Fibroblast of upper back skin (primary cell): ENCODE results near the gene SMARCC1.

Experiments used
- DNase-seq: peaks from one replicate; pipeline ENCODE4 v3.0.0-alpha.2; 2013

The SMARCC1 gene

GRCh38 chr3:47692158-47692557 lies 89.5 kb downstream of the SMARCC1 start:
- DNase-seq: no peak

DNA sequence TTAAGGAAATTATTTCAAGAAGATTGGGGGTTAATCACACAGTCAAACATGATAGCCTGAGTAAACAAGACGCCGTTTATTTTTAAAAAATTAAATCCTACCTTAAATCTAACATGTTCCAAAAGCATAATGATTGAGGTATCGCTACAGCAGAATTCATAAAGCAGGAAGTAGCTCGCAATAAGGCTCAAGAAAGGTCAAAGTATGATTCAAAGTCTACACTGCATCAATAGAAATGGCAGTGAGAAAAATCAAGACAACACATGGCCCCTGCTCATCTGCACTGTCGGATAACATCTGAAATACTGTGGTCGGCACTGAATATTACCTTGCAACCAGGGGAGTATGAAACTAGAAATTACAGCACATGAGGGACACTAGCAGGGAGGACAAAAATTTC lies 93.2 kb downstream of the SMARCC1 start:
- no peak for DNase-seq

DNA sequence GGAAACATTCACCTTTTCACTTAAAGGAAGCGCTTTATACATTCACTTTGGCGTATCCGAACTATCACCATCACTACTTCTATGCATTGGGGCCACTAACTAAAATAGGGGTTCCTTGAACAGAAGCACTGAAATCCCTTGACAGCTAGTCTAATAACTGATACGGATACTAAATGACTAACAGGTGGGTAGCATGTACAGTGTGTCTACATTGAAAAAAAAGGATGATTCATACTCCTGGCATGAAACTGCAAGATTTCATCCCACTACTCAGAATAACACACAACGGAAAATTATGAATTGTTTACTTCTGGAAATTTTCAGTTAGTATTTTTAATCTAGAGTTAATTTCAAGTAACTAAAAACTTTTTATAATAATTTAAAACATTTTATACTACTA lies 96.7 kb downstream of the SMARCC1 start:
- peak; percentile 26 for DNase-seq

DNA sequence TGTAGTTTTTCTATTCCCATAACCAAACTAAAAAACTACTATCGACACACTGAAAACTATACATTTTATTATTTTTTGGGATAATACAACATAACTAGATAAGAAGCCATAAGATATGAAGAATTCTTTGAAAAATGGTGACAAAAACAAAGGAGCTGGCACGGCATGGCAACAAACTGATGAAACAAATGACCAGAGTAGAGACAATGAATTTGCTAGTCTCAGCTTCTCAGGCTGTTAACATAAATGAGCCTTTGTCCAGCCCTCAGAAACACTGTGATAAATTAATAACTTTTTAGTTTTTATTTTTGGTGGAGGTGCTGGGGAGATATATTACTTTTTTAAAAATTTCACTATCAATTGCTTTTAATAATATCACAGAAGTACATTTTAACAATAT lies 100.7 kb downstream of the SMARCC1 start:
- no peak for DNase-seq

DNA sequence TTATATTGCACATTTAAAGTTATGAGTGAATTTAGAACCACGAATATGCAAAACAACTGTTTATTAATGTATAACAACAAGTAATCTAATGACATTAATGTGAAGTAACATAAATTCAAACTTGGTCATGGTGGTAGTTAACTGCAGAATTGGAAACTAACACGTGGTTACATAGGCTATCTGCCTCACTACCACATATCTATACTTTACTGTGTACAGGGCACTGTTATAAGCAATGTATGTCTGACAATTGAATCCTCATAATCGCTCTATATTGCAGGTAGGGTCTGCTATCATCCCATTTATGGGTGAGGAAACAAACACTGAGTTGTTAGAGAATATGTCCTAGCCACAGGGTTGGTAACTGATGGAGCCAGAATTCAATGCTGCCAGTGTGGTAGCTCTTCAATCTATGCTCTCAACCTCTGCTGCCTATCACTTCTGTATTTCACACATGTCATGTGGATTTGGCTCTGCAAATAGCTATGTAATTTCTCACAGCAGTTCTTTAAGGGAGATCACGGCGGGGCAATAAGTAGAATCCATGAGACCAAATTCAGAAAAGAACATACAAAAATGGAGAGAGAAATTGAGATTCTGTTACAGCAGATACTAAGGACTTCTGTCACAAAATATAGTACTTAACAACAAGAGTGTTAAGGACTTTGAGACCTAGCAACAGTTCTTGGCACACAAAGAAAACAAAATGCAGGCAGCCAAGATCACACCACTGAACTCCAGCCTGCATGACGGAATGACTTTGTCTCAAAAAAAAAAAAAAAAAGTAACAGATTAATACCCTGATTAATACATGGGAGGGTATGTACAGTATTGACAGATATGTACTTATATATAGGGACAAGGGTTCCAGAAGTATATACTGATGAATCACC lies 103.0 kb downstream of the SMARCC1 start:
- DNase-seq: no peak

- peak; percentile 7 for DNase-seq
These were observed 112.5 kb downstream of the SMARCC1 start for GRCh38 chr3:47669026-47669749.

- DNase-seq: no peak
These were observed 115.6 kb downstream of the SMARCC1 start for GRCh38 chr3:47666118-47666517.

GRCh38 chr3:47664519-47664918 lies 117.2 kb downstream of the SMARCC1 start:
- DNase-seq: peak; percentile 29

- no peak for DNase-seq
These were observed 118.0 kb downstream of the SMARCC1 start for GRCh38 chr3:47663630-47664240.

DNA sequence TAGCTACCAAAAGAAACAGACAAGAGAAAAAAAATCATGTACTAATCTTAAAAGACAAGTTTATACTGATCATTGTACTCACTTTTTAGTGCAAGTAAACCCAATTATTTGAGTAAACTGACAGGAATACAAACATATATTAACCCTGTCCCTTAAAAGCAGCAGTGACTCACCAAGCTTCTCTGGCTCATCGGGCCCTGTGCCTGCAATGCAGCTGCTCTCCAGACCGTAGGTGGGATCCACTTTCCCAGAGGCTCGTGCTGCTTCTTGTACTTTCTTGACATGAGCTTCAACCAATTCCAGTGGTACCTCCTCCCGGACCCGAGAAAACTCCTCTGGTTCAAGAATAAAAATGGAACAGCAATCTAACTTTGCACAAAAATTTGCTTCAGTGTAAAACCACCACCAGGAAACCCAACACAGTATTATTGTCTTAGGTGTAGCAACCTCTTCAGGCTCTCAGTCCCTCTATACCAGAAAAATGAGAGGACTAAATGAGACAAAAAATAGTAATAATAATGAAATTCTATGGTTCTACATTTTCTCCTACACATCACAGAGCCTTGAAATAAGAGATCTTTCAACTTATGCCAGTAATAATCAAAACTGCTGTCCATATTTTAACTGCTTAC lies 120.5 kb downstream of the SMARCC1 start:
- peak; percentile 50 for DNase-seq

DNA sequence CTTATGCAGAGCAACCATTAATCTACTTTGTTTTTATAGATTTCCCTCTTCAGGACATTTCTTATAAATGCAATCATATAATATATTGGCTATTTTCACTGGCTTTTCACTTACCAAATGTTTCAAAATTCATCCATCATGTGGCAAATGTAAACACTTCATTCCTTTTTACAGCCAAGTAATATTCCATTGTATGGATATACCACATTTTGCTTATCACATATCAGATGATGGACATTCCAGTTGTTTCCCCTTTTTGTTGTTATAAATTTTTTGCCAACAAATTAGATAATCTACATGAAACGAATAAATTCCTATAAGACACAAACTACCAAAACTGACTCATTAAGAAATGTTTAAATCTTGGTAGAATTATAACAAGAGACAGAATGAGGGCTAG lies 123.2 kb downstream of the SMARCC1 start:
- DNase-seq: no peak

- no peak for DNase-seq
These were observed 129.6 kb downstream of the SMARCC1 start for GRCh38 chr3:47652142-47652541.

- DNase-seq: no peak
These were observed 131.4 kb downstream of the SMARCC1 start for GRCh38 chr3:47650294-47650693.

DNA sequence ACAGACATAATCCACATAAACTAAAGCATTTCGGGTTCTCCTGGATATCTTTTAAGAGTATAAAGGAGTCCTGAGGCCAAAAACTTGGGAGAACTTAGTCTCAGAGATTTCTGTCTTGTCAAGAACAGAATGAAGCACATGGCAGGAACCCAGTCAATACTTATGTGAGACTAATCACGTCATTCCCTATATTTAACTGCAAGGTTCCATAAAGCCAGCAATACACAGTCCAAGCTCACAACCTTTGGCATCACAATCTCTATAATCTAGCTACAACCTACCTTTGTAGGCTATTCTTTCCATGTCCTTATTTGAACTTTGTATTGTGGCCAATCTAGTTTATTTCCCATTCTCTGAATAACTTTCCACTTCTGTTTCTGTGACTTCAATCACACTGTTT lies 134.1 kb downstream of the SMARCC1 start:
- no peak for DNase-seq

GRCh38 chr3:47646362-47646761 lies 135.3 kb downstream of the SMARCC1 start:
- peak; percentile 12 for DNase-seq

DNA sequence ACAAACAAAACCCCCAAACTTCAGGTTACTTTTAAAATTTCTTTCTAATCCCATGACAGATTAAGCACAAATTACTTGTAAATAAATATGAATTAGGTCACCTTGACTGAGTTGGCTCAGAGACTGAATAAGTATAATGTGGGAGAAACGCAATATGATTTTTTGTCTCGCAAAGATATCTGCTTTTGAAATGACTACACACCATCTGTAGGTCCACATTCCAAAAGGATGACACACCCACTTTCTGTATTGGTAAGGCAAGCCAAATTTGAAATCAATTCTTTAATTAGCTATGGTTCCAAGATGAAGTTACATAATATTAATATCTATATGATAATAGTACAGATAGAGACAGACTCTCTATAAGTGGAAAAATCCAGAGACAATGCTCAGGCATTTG lies 136.1 kb downstream of the SMARCC1 start:
- DNase-seq: peak; percentile 22

DNA sequence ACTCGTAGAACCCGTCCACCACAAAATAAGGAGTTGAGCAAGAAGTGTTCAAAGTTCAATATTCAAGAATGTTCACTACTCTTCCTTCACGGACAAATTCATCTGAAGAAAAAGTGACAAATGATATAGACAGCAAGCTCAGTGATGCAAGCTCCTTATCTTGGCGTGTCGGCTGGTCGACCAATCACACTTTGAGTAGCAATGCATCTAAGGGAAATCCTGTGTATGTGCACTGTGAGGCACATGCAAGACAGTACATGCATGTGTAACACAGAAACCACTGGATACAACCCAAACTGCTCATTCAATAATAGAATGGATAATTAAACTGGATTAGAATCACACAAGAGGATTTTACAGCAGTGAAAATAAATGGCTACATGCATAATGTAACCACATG lies 138.6 kb downstream of the SMARCC1 start:
- no peak for DNase-seq

DNA sequence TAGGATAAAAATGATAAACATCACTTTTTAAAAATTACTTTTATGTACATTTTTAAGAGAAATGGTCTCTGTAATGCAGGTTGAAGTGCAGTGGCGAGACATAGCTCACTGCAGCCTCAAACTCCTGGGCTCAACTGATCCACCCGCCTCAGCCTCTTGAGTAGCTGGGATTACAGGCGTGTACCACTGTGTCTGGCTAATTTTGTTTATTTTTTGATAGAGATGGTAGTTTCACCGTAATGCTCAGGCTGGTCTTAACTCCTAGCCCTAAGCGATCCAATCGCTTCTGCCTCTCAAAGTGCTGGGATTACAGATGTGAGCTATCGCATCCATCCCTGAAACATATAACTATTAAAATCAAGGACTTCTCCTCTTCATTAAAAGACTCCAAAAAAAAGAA lies 140.0 kb downstream of the SMARCC1 start:
- no peak for DNase-seq

DNA sequence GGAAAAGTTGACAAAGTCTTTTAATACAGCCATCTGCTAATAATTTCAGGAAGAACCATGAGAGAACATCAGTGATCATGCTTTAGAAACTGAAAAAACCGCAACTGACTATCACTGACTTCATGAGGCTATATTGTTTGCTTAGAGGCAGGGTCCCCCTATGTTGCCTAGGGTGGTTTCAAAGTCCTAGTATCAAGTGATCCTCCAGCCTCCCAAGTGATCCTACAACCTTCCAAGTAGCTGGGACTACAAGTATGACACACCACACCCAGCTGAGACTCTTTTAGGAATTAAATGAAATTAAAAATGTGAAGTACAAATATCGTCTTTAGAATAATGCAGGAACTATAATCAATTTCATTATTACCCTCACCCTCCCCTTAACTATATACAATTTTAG lies 144.8 kb downstream of the SMARCC1 start:
- DNase-seq: no peak

- DNase-seq: no peak
These were observed 145.5 kb downstream of the SMARCC1 start for GRCh38 chr3:47636225-47636624.

DNA sequence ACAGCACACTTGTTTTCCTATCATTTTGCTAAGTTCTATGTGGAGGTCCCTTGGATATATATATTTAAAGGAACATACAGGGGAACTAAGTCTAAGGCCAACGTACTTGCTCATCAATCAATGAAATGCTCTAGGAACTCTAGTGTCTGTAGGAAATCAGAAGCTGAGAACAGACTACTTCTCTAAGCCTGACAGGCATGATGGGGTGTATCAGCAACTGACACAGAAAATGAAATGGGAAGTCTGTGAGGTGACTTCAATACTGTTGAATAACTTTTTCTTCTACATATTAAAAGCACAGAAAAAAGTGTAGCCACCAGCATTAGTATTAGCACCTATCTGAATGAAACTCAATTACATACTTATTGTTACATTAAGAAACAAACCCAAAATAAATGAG lies 146.2 kb downstream of the SMARCC1 start:
- DNase-seq: no peak

DNA sequence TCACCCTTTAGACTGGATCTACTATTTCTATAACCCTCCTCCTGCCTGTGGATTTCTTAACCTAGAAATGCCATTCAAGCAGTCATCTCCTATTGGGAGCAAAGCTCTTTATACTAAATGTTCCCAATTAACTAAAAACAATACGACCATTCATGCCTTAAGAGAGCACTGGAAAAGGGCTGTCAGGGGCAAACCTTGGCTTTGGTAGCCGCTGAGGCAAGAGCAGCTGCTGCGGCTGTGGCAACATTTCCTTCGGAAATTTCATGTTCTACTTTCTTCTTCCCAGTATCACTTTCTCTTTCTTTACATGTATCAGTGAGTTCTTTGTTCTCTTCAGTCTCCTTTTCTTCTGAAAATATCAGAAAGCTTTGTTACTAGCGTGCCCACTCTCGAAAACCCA lies 146.7 kb downstream of the SMARCC1 start:
- DNase-seq: no peak

GRCh38 chr3:47630810-47631209 lies 150.9 kb downstream of the SMARCC1 start:
- DNase-seq: no peak
